GM19463 (cell line): ENCODE measurements around the gene PHF21A.
A peak's percentile ranks its signal among the peaks of the same experiment; 100 is the strongest.

Experiments used
- ATAC-seq: cut with Tn5 transposase; IDR thresholded peaks from one replicate; pipeline ENCODE4 v1.9.1; 2021; ENCODE audit warnings: mild to moderate bottlenecking, moderate library complexity; ENCODE audit not compliant: unreplicated experiment

The PHF21A gene

GRCh38 chr11:45924036-45924915, 197.0 kb downstream of the PHF21A start:
- no peak for ATAC-seq

- ATAC-seq, result no peak
These were observed 198.7 kb downstream of the PHF21A start, which contains the start of gene LARGE2 for GRCh38 chr11:45922425-45923082. TSS of gene LARGE2 (plus strand) at chr11:45922656. CDS start at chr11:45922883, 227 bp downstream.

GRCh38 chr11:45921561-45922424, 199.5 kb downstream of the PHF21A start:
- ATAC-seq, result no peak

GRCh38 chr11:45920531-45921477, 200.4 kb downstream of the PHF21A start:
- ATAC-seq, result no peak

GRCh38 chr11:45919806-45920530, 201.3 kb downstream of the PHF21A start:
- no peak for ATAC-seq

GRCh38 chr11:45918962-45919675, 202.1 kb downstream of the PHF21A start:
- ATAC-seq, result no peak

- no peak for ATAC-seq
These were observed 202.8 kb downstream of the PHF21A start for GRCh38 chr11:45918331-45918941.

GRCh38 chr11:45917623-45918330, 203.5 kb downstream of the PHF21A start, which contains the start of gene PEX16:
TSS of gene PEX16 (minus strand) at chr11:45917877. CDS start at chr11:45917811, 66 bp downstream.
- peak; percentile 93 for ATAC-seq

- no peak for ATAC-seq
These were observed 204.0 kb downstream of the PHF21A start for GRCh38 chr11:45917286-45917622.

- no peak for ATAC-seq
These were observed 205.8 kb downstream of the PHF21A start for GRCh38 chr11:45915446-45915845.

GRCh38 chr11:45913942-45914635, 207.2 kb downstream of the PHF21A start:
- no peak for ATAC-seq

- no peak for ATAC-seq
These were observed 207.7 kb downstream of the PHF21A start for GRCh38 chr11:45913514-45913913.

GRCh38 chr11:45910623-45911022, 210.6 kb downstream of the PHF21A start:
- no peak for ATAC-seq

- ATAC-seq, result no peak
These were observed 211.4 kb downstream of the PHF21A start for GRCh38 chr11:45909594-45910475.

GRCh38 chr11:45907911-45908370, 213.3 kb downstream of the PHF21A start:
- ATAC-seq, result no peak
